GM12892 (cell line): ENCODE measurements around the gene TEK.

Experiments used
- POLR2A ChIP-seq: IDR thresholded peaks from 2 replicates; pipeline ENCODE4 v1.6.1; 2011; ENCODE audit warnings: low read depth, low read length, control low read depth
- POLR2AphosphoS5 ChIP-seq: IDR thresholded peaks from 2 replicates; pipeline ENCODE4 v1.6.1; 2011; ENCODE audit warnings: low read depth, low read length, control low read depth
- TAF1 ChIP-seq: IDR thresholded peaks from 2 replicates; pipeline ENCODE4 v1.6.1; 2011; ENCODE audit warnings: low read depth, mild to moderate bottlenecking, control low read depth, low read length, borderline replicate concordance

GRCh38 chr9:27089706-27090105 is 19.3 kb upstream of the TEK start:
- TF ChIP-seq POLR2A (no peak), TAF1 (no peak), POLR2AphosphoS5 (no peak)
